ENCODE measurements around the gene INHA. TPM values are rescaled to one million over a fixed set of nuclear protein-coding genes. Genes with fewer than 3 reads are reported as not detected.

The INHA gene
- total RNA-seq (2014; rRNA removed; shearing (Covaris generic)) = 0.64 and 1.4 TPM in 2 replicates
- polyA plus RNA-seq (2014; cell fraction: nucleus; rRNA removed) = 1.4 TPM in 1 of 2 replicates, not detected in the other

GRCh38 chr2:219572237-219573001 is at the start of gene INHA:
Gene INHA (plus strand): TSS chr2:219572310. CDS start chr2:219572375, 65 bp downstream.
- no peak for DNase-seq (ENCODE audit: extremely low read depth, low read depth)

- no peak for DNase-seq (ENCODE audit: extremely low read depth, low read depth)
Observed at GRCh38 chr2:219523031-219523671, 49.0 kb upstream of the INHA start.

GRCh38 chr2:219524817-219525216 is 47.3 kb upstream of the INHA start:
- no peak for DNase-seq (ENCODE audit: extremely low read depth, low read depth)

- DNase-seq (ENCODE audit: extremely low read depth, low read depth) = no peak
Observed at GRCh38 chr2:219525533-219526232, 46.4 kb upstream of the INHA start.

GRCh38 chr2:219526320-219527075 is 45.6 kb upstream of the INHA start:
- DNase-seq (ENCODE audit: extremely low read depth, low read depth) = no peak

GRCh38 chr2:219527076-219527394 is 45.1 kb upstream of the INHA start:
- DNase-seq (ENCODE audit: extremely low read depth, low read depth) = no peak

- no peak for DNase-seq (ENCODE audit: extremely low read depth, low read depth)
Observed at GRCh38 chr2:219527472-219527871, 44.6 kb upstream of the INHA start.

GRCh38 chr2:219530048-219530963 is 41.8 kb upstream of the INHA start:
- DNase-seq (ENCODE audit: extremely low read depth, low read depth) = peak; percentile 80

- DNase-seq (ENCODE audit: extremely low read depth, low read depth) = no peak
Observed at GRCh38 chr2:219531639-219532377, 40.3 kb upstream of the INHA start.

GRCh38 chr2:219532378-219532649 is 39.8 kb upstream of the INHA start:
- DNase-seq (ENCODE audit: extremely low read depth, low read depth) = no peak

GRCh38 chr2:219533930-219534661 is 38.0 kb upstream of the INHA start:
- DNase-seq (ENCODE audit: extremely low read depth, low read depth) = no peak

- no peak for DNase-seq (ENCODE audit: extremely low read depth, low read depth)
Observed at GRCh38 chr2:219536425-219536824, 35.7 kb upstream of the INHA start.

- DNase-seq (ENCODE audit: extremely low read depth, low read depth) = no peak
Observed at GRCh38 chr2:219536967-219537366, 35.1 kb upstream of the INHA start.

- DNase-seq (ENCODE audit: extremely low read depth, low read depth) = no peak
Observed at GRCh38 chr2:219537657-219538488, 34.2 kb upstream of the INHA start.

GRCh38 chr2:219538504-219538951 is 33.6 kb upstream of the INHA start:
- DNase-seq (ENCODE audit: extremely low read depth, low read depth) = no peak

GRCh38 chr2:219538956-219539788 is 32.9 kb upstream of the INHA start:
- DNase-seq (ENCODE audit: extremely low read depth, low read depth) = no peak

All from NCI-H460 (cell line).